Endothelial cell of umbilical vein (primary cell): ENCODE data around the gene COL16A1. TPM values are rescaled to one million over a fixed set of nuclear protein-coding genes. Genes with fewer than 3 reads are reported as not detected.

Experiments used
- BruUV-seq: library from RNA; stranded (reverse); fragments of 400-500 nt; replicated peaks from 2 replicates; lab custom pipeline; 2021; lab: Mats Ljungman, UMichigan
- CTCF ChIA-PET: fragments of 300-600, 350-600 bp; sonication (Branson Sonifier 250); formaldehyde crosslinking; loops from one replicate; lab custom pipeline; 2021; ENCODE audit warnings: antibody characterized with exemption, inconsistent platforms; lab: Charles Lee
- POLR2A ChIA-PET: fragments of 300-600, 350-600 bp; sonication (Branson Sonifier 250); formaldehyde crosslinking; loops from one replicate; lab custom pipeline; 2021; ENCODE audit warnings: antibody characterized with exemption, inconsistent platforms; lab: Charles Lee
- DNase-seq: peaks from one replicate; pipeline ENCODE4 v3.0.0-alpha.2; 2011; ENCODE audit warnings: low read depth, low spot score
- FAIRE-seq: peaks from 2 replicates; lab custom pipeline; 2011; peaks lifted over from hg19 to GRCh38; lab: Jason Lieb, UNC
- H2AFZ ChIP-seq: 2 replicates; pipeline ENCODE4 v1.6.0; 2012; ENCODE audit warnings: low read depth, low read length, control low read depth, inconsistent platforms
- H3K27ac ChIP-seq: 2 replicates; pipeline ENCODE4 v1.5.1; 2011; ENCODE audit warnings: low read depth, mild to moderate bottlenecking, control low read depth, low read length, moderate library complexity; ENCODE audit not compliant: insufficient read depth
- H3K27me3 ChIP-seq, 2 experiments: 2 replicates each; pipeline versions ENCODE4 v1.6.0 to v1.6.1; 2011; ENCODE audit warnings: low read length in 2 of 2, mixed read lengths in 1 of 2; ENCODE audit not compliant: control insufficient read depth in 2 of 2, insufficient read depth in 2 of 2
- H3K36me3 ChIP-seq, 2 experiments: 2 replicates in 1 of 2; 3 replicates in 1 of 2; pipeline ENCODE4 v1.5.1; 2011; ENCODE audit warnings: low read length in 2 of 2, mild to moderate bottlenecking in 1 of 2, moderate library complexity in 1 of 2; ENCODE audit not compliant: control insufficient read depth in 2 of 2, insufficient read depth in 2 of 2; ENCODE audit errors: extremely low read depth in 1 of 2
- H3K4me1 ChIP-seq: 3 replicates; pipeline ENCODE4 v1.5.1; 2011; ENCODE audit warnings: mild to moderate bottlenecking, low read length; ENCODE audit not compliant: control insufficient read depth, insufficient read depth; ENCODE audit errors: extremely low read depth
- H3K4me2 ChIP-seq: 2 replicates; pipeline ENCODE4 v1.6.1; 2011; ENCODE audit warnings: low read length, control low read depth, mixed read lengths; ENCODE audit not compliant: insufficient read depth
- H3K4me3 ChIP-seq, 3 experiments: fragments of 200-600 bp in 1 of 3; sonication (generic), shearing (Covaris generic) in 1 of 3; replicated peaks in 1 of 3; 2 replicates each; pipeline ENCODE4 v1.5.1; 2011 to 2016; ENCODE audit warnings: control low read depth in 3 of 3, low read length in 3 of 3, mild to moderate bottlenecking in 2 of 3, inconsistent platforms in 1 of 3, low read depth in 1 of 3, moderate library complexity in 1 of 3; ENCODE audit not compliant: insufficient read depth in 1 of 3
- H3K79me2 ChIP-seq: 2 replicates; pipeline ENCODE4 v1.6.0; 2012; ENCODE audit warnings: low read length, inconsistent platforms; ENCODE audit not compliant: control insufficient read depth, insufficient read depth
- H3K9ac ChIP-seq: replicated peaks from 2 replicates; pipeline ENCODE3; 2011; ENCODE audit warnings: low read length, control low read depth; ENCODE audit not compliant: insufficient read depth; ENCODE audit errors: extremely low read depth
- H3K9me1 ChIP-seq: replicated peaks from 3 replicates; pipeline ENCODE4 v1.6.0; 2011; ENCODE audit warnings: mild to moderate bottlenecking, low read length; ENCODE audit not compliant: control insufficient read depth, insufficient read depth; ENCODE audit errors: extremely low read depth
- H3K9me3 ChIP-seq: replicated peaks from 2 replicates; pipeline ENCODE4 v1.5.1; 2012; ENCODE audit warnings: low read length, inconsistent platforms; ENCODE audit not compliant: control insufficient read depth, insufficient read depth
- H4K20me1 ChIP-seq: replicated peaks from 2 replicates; pipeline ENCODE3; 2011; ENCODE audit warnings: mild to moderate bottlenecking, low read length; ENCODE audit not compliant: control insufficient read depth, insufficient read depth; ENCODE audit errors: extremely low read depth
- CTCF ChIP-seq, 2 donors: IDR thresholded peaks; 1 replicate in 1 of 2; 2 replicates in 1 of 2; pipeline ENCODE4 v1.5.1; 2011; ENCODE audit warnings: low read length in 2 of 2, mild to moderate bottlenecking in 2 of 2, moderate library complexity in 2 of 2, control low read depth in 1 of 2, inconsistent platforms in 1 of 2, low read depth in 1 of 2; ENCODE audit not compliant: insufficient read depth in 1 of 2; ENCODE audit errors: extremely low read depth in 1 of 2
- EZH2 ChIP-seq: IDR thresholded peaks from 2 replicates; pipeline ENCODE4 v1.6.1; 2012; ENCODE audit warnings: borderline replicate concordance, low read depth, mild to moderate bottlenecking, moderate library complexity, low read length, inconsistent platforms; ENCODE audit not compliant: severe bottlenecking
- FOS ChIP-seq: IDR thresholded peaks from 2 replicates; pipeline ENCODE4 v1.6.1; 2011; ENCODE audit warnings: mild to moderate bottlenecking, low read length, moderate library complexity, borderline replicate concordance; ENCODE audit not compliant: insufficient read depth
- GATA2 ChIP-seq: IDR thresholded peaks from 2 replicates; pipeline ENCODE4 v1.7.0; 2011; ENCODE audit warnings: low read depth, mild to moderate bottlenecking, moderate library complexity, mixed read lengths, low read length; ENCODE audit not compliant: insufficient read length, insufficient read depth
- JUN ChIP-seq: IDR thresholded peaks from 2 replicates; pipeline ENCODE4 v1.6.1; 2011; ENCODE audit warnings: borderline replicate concordance, low read depth; ENCODE audit not compliant: insufficient read length, insufficient read depth
- MYC ChIP-seq: IDR thresholded peaks from one replicate; pipeline ENCODE4 v1.6.1; 2011; ENCODE audit warnings: mild to moderate bottlenecking, low read depth, low read length
- POLR2A ChIP-seq: IDR thresholded peaks from 2 replicates; pipeline ENCODE4 v1.6.1; 2012; ENCODE audit warnings: low read depth, mild to moderate bottlenecking, control low read depth, low read length
- POLR2AphosphoS5 ChIP-seq: IDR thresholded peaks from 2 replicates; pipeline ENCODE4 v1.6.1; 2012; ENCODE audit warnings: low read depth, mild to moderate bottlenecking, control low read depth, low read length, moderate library complexity; ENCODE audit not compliant: insufficient read depth
- dilution Hi-C: fragments of 300-500 bp; cut with MboI; formaldehyde crosslinking; loops from one replicate; pipeline ENCODE4 v1.15.0; 2019; ENCODE audit warnings: low sequenced_read_pairs; ENCODE audit not compliant: extremely low pct_ligation_motif_present
- intact Hi-C: fragments of 100-400 bp; cut with micrococcal nuclease; formaldehyde crosslinking; loops from one replicate; pipeline ENCODE4 v1.10.0; 2022
- polyA plus RNA-seq, 4 experiments: library from polyadenylated mRNA; depleted of rRNA in 3 of 4; stranded (reverse) in 3 of 4; unstranded in 1 of 4; fragments of >200 nt; gene quantifications; 2 replicates each; pipeline versions ENCODE4 v1.2.1 to v1.2.3, GENCODE V29; 2011 to 2012; ENCODE audit warnings: missing spikeins in 1 of 4
- total RNA-seq: library from RNA; stranded (reverse); gene quantifications from 2 replicates; pipeline ENCODE4 v1.2.3, GENCODE V29; 2021
- TF ChIP-seq, protein P1 (sequence below): IDR thresholded peaks from 2 replicates; pipeline ENCODE4 v1.6.1; 2011; ENCODE audit not compliant: insufficient read depth, insufficient read length

The COL16A1 gene
- total and polyA plus RNA-seq, 2 donors (not counting 3 experiments of a cell fraction or from before 2014, with no cell fraction given), result 0.68 to 1.2 TPM

GRCh38 chr1:31697369-31697984 is 6.3 kb downstream of the COL16A1 start:
- H3K79me2 ChIP-seq, result no peaks in the 10 kb centered on the region
- H4K20me1 ChIP-seq, result no peaks in the 10 kb centered on the region
- H3K9ac ChIP-seq, result no peak overlapping the region
- FAIRE-seq, result no peak
- TF ChIP-seq MYC (no peak), POLR2A (no peak), POLR2AphosphoS5 (no peak), CTCF (IDR thresholded peaks at IDR 0.05; ENCODE audit: extremely low read depth in 1 of 2, insufficient read depth in 1 of 2, low read depth in 1 of 2, low read length in 2 of 2) (no peak), FOS (no peak), JUN (no peak), EZH2 (no peak), GATA2 (no peak)
- TF ChIP-seq, protein P1, sequence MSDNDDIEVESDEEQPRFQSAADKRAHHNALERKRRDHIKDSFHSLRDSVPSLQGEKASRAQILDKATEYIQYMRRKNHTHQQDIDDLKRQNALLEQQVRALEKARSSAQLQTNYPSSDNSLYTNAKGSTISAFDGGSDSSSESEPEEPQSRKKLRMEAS, result no peak
- H3K9me3 ChIP-seq, result no peaks in the 10 kb centered on the region
- dilution Hi-C loops, result no loop called here
- no TSS peak for BruUV-seq
- peaks cover 9% of the 10 kb centered on the region for H3K4me1 ChIP-seq
- DNase-seq, result no peak
- H2AFZ ChIP-seq, result no peak overlapping the region
- intact Hi-C loops, result no loop called here
- H3K4me3 ChIP-seq, result no peak overlapping the region
- no peaks in the 10 kb centered on the region for H3K27me3 ChIP-seq
- H3K27ac ChIP-seq, result no peak overlapping the region
- no peaks in the 10 kb centered on the region for H3K9me1 ChIP-seq
- CTCF ChIA-PET, result interaction anchor here (1.1 to 1.8 kb wide), 2 partner anchors 11 to 33 kb away, joined by 5 to 10 read pairs; no protein-coding TSS in a partner anchor
- H3K4me2 ChIP-seq, result no peak overlapping the region
- H3K36me3 ChIP-seq, result no peaks in the 10 kb centered on the region
- POLR2A ChIA-PET, result no interaction called here
